ENCODE measurements around the gene NAPSA. TPM values are rescaled to one million over a fixed set of nuclear protein-coding genes. Genes with fewer than 3 reads are reported as not detected.

NAPSA gene
- total and polyA plus RNA-seq, 2 of the 8 experiments (the other 6 are each of a cell fraction or from before 2014, with no cell fraction given), result 0.71 to 0.73 TPM

DNA sequence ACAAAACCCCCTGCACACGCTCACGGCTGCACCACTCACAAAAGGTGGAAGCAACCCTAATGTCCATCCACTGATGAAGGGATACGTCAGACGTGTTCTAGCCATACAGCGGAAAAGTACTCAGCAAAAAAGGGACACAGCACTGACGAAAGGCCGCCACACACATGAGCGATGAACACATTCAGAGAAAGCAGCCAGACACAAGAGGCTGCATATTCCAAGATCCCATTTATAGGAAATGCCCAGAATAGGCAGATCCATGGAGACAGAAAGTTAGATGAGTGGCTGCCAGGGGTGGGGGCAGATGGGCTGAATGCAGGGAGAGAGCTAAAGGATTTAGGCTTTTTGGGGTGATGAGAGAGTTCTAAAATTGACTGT is 22.4 kb upstream of the NAPSA start:
- Histone ChIP-seq H3K27ac (ENCODE audit: low read depth, low read length) (no peak overlapping the region), H3K9me3 (ENCODE audit: insufficient read depth in 2 of 2, low read depth in 1 of 2, low read length in 1 of 2) (peaks cover 3 to 14% of the 10 kb centered on the region in 2 experiments; a peak in 2 of 4 replicates), H3K4ac (replicated peaks; ENCODE audit: insufficient read length, low read depth, low read length) (no peak overlapping the region), H4K8ac (ENCODE audit: extremely low read depth, insufficient read depth, low read length) (no peak overlapping the region), H2BK120ac (replicated peaks; ENCODE audit: low read depth, low read length) (no peak overlapping the region), H4K5ac (ENCODE audit: insufficient read length, low read depth, low read length) (no peak overlapping the region), H2AK5ac (ENCODE audit: low read depth, low read length) (no peak overlapping the region), H3K4me2 (ENCODE audit: insufficient read depth in 1 of 2, low read depth in 2 of 2, low read length in 2 of 2) (no peak overlapping the region), H3K56ac (replicated peaks; ENCODE audit: insufficient read length, low read depth, low read length) (no peak overlapping the region), H3K79me1 (ENCODE audit: low read depth, low read length) (peaks cover 12% of the 10 kb centered on the region), H3K23me2 (ENCODE audit: low read depth, low read length) (peaks cover 9% of the 10 kb centered on the region; the same call in 1 of the 2 replicates), H4K20me1 (replicated peaks in 1 of 2; ENCODE audit: control insufficient read depth in 1 of 2, insufficient read depth in 2 of 2, low read length in 2 of 2) (peaks cover 5 to 17% of the 10 kb centered on the region in 2 experiments), H3K27me3 (replicated peaks in 1 of 4; ENCODE audit: control insufficient read depth in 3 of 4, extremely low read depth in 1 of 4, insufficient read depth in 3 of 4, low read length in 3 of 4) (no peaks in the 10 kb centered on the region), H3K18ac (ENCODE audit: extremely low read depth, low read length) (no peak overlapping the region), H2BK12ac (ENCODE audit: low read depth, low read length) (no peak overlapping the region), H2BK15ac (ENCODE audit: low read length) (no peak overlapping the region), H3K9ac (replicated peaks in 1 of 4; ENCODE audit: extremely low read depth in 1 of 4, low read depth in 3 of 4, low read length in 3 of 4) (no peak overlapping the region; a peak in 1 of 7 replicates), H4K91ac (replicated peaks; ENCODE audit: insufficient read length, low read length) (no peak overlapping the region), H3K4me1 (replicated peaks in 1 of 4; ENCODE audit: control insufficient read depth in 3 of 4, insufficient read depth in 4 of 4, low read length in 3 of 4) (peaks cover 0 to 3% (median under 1%) of the 10 kb centered on the region in 4 experiments; a peak in 4 of 7 replicates), H2BK5ac (ENCODE audit: low read depth, low read length) (no peak overlapping the region), H3K79me2 (ENCODE audit: control insufficient read depth in 1 of 2, insufficient read depth in 2 of 2, low read length in 2 of 2) (peaks cover 12 to 54% of the 10 kb centered on the region in 2 experiments; a peak in 3 of 4 replicates), H3K4me3 (ENCODE audit: extremely low read depth in 1 of 4, insufficient read depth in 2 of 4, low read depth in 3 of 4, low read length in 4 of 4) (no peak overlapping the region), H3K36me3 (ENCODE audit: control insufficient read depth in 2 of 4, insufficient read depth in 4 of 4, low read length in 3 of 4) (peaks cover 6 to 26% (median 13%) of the 10 kb centered on the region in 4 experiments; a peak in 7 of 8 replicates), H3K14ac (ENCODE audit: insufficient read length) (no peak overlapping the region), H2AFZ (ENCODE audit: low read length) (no peak overlapping the region), H3K23ac (ENCODE audit: insufficient read length) (no peak overlapping the region), H2BK20ac (ENCODE audit: low read length) (no peak overlapping the region)
- 90% methylated on average over 8 of the region's 8 CpGs; no CpG with 5 or more reads in 1 of the 2 experiments for WGBS, 2 experiments (ENCODE audit: extremely low coverage in 1 of 2, insufficient coverage in 1 of 2, insufficient read length in 1 of 2, insufficient replicate concordance in 2 of 2, low coverage in 1 of 2, low lambda C conversion rate in 2 of 2, missing lambda C conversion rate in 1 of 2)
- no peak for DNase-seq (ENCODE audit: low read depth in 1 of 2, low spot score in 2 of 2)
- ChIA-PET CTCF (ENCODE audit: partially characterized antibody) (interaction anchor here (0.6 to 1.6 kb wide), 4 partner anchors 14 to 1424 kb away, joined by 3 to 6 read pairs (median 4); no protein-coding TSS in a partner anchor), POLR2A (ENCODE audit: partially characterized antibody) (interaction anchor here (1.1 to 3.5 kb wide), 6 partner anchors 11 to 72 kb away, joined by 3 to 15 read pairs (median 6); partner anchors contain the start of gene NR1H2)
- FAIRE-seq, result no peak
- TF ChIP-seq ASH2L (IDR thresholded peaks at IDR 0.05; ENCODE audit: low read length), result no peak
- no peak for TF ChIP-seq SIX5 (IDR thresholded peaks at IDR 0.05; ENCODE audit: low read depth, low read length)
- TF ChIP-seq TAF7 (optimal IDR thresholded peaks at IDR 0.05; ENCODE audit: borderline replicate concordance, low read depth, low read length), result no peak

All from H1 (cell line).